Left renal pelvis (tissue), 4 donors: Measurements from ENCODE around the gene PXDN. TPM values are rescaled to one million over a fixed set of nuclear protein-coding genes. Genes with fewer than 3 reads are reported as not detected.
"Not testable (repeated sequence)": the region's sequence is repeated elsewhere in the genome, so short reads cannot be mapped to it uniquely, and the experiment has no call there.

Source experiments
- DNase-seq, 4 donors: peaks; one replicate each; pipeline ENCODE4 v3.0.0-alpha.2; 2013; ENCODE audit warnings: low read depth in 4 of 4, low spot score in 3 of 4
- polyA plus RNA-seq, 4 donors: library from polyadenylated mRNA; unstranded; fragments of 120-200 nt; gene quantifications; one replicate each; pipeline ENCODE4 v1.2.1, GENCODE V29; 2013; ENCODE audit not compliant: insufficient read length in 4 of 4

The PXDN gene
- polyA plus RNA-seq, 4 donors: 154 to 245 (median 177) TPM

DNA sequence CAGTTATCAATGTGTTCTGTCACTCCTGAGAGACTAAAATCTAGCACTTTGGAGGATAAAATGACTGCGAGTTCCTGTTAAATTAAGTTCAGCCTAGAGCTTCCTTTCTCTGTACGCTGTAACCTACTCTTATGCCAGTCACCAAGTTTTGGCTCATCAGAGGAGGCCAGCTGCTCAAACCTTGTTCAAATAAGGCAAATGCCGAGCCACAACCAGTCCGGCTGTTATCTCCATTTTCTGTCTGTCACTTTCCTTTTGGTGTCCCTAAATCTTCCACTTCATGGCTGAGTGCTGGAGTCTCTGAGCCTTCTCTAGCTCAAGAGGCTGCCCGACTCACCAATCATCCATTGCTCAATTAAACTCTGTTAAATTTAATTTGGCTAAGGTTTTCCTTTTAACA is 33.5 kb upstream of the PXDN start:
- DNase-seq: no peak

DNA sequence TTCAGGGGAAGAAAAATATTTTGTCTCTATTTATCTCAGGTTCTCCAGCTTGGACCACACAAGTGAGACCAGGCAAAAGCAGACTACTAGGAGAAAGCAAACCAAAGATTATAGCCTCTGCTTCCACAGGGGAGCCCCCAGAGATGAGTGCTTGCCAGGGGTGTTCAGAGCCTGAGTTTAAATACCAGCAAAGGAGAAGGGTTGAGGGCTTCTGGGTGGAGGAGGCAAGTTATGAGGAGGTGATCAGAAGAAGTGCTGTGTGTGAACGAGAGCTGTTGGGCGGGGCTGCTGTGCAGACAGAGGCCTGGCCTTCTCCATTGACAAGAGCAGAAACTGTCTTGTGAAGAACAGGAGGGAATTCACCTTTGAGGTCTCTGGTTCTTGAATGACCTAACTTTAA is 32.8 kb upstream of the PXDN start:
- no peak for DNase-seq

DNA sequence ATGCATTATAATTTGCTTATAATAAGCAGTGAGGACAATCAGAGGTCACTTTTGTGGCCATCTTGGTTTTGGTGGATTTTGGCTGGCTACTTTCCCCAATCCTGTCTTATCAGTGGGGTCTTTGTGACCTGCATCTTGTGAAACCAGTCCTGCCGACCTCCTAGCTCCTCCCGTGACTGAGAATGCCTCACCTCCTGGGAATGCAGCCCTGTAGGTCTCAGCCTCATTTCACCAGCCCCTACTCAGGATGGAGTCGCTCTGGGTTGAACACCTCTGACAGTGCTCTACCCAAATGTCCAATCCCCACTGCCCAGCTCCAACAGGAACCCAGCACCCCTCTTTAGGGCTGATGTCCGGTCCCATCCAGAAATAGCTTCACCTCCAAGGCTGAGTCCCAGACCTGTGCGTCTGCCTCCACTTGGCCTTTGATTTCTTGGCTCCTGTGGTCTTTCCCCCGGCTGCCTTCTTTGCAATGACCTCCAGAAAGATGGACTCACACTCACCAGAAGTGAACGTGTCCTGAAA is 31.3 kb upstream of the PXDN start:
- DNase-seq: no peak

DNA sequence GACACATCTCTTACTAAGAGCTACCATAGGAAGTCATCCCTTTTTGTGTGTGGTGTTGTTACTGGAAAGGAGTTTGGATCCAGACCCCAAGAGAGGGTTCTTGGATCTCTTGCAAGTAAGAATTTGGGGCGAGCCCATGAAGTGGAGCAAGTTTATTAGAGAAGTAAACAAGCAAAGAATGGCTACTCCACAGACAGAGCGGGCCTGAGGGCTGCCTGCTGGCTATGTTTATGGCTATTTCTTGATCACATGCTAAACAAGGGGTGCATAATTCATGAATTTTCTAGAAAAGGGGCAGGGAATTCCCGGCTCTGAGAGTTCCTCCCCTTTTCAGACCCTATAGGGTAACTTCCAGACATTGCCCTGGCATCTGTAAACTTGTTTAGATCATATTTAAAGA is 30.6 kb upstream of the PXDN start:
- no peak for DNase-seq

DNA sequence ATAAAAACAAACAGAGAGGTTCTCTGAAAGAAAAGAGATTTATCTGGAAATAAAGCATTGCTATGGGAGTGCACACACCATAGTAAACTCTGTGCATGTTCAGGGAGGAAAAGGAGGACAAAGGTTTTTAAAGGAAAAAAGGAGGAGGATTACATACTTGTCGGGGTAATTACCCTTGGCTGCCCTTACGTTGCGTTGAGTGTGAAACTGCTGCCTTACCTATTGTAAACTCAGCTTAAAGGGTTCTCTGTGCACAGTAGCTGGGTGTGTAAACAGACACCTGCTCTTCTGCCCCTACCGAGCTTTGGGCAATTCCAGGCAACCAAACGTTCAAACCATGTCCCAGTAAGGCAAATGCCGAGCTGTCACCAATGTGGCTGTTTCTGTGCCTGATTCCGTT is 29.6 kb upstream of the PXDN start:
- no peak for DNase-seq

DNA sequence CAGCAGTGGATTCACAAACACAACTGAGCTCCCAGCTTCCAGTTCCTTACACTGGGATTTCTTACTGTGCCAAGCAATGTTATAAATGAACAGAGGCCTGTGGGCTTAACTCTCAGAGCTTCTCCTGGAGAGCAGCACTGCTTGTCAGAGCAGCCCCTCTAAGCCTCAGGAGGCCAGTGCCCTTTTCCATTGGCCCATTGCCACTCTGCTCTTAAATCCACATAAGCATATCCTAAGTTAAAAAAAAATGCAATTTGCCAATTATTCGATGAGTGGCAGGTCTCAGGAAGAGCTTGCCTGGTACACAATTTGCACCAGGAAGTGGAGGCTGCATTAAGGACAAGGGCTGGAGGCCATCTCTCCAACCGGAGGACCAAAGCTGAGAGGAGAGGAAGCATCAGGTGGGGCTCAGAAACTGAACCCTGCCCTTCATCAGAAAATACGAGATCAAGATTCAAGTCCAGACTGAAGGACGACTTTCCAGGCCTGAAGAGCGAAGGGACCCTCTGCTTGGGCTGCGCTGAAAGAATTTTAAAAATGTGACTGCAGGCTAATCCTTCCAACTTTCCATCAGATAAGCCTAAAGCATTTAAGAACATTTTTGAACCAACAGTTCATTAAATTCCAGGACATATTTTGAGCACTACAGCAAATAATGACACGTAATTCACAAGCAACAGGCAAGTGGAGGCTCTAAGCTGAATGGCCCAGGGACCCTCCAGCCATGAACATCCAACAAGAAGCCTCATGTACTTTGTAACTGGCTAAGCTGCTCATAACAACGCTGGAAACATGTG is 28.4 kb upstream of the PXDN start:
- DNase-seq: no peak

DNA sequence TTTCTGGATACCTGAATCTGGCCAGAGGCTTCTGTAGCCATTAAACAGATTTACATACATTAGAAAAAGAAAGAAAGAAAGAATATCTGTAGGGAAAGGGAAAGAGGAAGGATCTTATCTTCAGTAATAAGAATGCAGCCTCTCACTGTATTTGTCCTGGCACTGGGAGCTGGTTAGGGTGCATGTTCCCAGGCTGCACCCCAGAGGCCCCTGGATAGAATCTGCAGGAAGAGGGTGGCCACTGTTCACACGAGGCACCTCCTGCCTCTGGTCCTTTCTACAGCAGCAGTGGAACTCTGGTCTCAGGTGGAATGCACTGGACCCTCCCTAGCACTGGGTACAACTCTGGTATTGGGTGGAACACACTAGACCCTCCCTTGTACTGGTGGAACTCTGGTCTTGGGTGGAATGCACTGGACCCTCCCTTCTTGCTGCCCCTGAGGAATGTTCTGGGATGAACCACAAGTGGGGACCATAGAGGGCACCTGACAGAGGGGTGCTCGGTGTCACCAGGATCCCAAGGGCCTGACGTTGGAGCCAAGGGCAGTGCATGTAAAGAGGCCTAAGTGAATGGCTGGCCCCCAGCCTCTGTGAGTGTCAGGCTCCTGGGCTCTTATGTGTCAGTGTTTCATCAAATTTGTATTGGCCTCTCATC is 27.4 kb upstream of the PXDN start:
- no peak for DNase-seq

DNA sequence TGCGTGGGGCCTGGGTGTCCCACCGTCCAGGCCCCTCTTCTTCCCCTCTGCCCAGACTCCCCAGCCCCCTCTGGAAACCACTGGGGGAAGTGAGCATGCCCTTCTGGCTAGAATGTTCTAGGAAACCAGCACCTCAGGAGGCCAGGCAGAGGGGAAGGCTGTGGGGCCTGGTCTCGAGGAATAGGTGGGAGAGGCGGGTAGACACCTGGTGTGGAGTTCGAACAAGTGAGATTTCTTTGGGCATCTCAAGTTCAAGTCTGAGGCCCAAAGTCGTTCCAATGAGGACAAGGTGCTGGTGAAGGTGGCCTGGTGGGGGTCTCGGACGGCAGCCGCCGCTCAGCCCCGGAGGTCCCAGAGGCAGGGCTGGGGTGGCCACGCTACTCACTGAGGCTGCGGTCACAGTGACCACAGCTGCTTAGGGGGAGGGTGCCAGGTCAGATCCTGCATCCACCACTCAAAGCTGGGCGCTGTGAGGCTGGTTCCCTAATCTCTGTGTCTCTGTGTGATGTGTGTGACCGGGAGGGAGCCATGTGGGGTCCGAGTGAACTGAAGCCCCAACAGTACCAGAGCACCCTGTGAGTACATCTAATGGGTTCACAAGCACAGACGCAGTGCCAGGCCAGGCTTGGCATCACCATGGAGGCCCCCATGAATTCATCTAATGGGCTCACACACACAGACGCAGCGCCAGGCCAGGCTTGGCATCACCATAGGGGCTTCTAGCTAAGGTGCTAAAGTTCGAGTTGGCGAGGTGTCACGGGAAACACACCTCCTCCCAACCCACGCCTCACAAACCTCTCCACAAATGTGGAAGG is 26.5 kb upstream of the PXDN start:
- DNase-seq: no peak

DNA sequence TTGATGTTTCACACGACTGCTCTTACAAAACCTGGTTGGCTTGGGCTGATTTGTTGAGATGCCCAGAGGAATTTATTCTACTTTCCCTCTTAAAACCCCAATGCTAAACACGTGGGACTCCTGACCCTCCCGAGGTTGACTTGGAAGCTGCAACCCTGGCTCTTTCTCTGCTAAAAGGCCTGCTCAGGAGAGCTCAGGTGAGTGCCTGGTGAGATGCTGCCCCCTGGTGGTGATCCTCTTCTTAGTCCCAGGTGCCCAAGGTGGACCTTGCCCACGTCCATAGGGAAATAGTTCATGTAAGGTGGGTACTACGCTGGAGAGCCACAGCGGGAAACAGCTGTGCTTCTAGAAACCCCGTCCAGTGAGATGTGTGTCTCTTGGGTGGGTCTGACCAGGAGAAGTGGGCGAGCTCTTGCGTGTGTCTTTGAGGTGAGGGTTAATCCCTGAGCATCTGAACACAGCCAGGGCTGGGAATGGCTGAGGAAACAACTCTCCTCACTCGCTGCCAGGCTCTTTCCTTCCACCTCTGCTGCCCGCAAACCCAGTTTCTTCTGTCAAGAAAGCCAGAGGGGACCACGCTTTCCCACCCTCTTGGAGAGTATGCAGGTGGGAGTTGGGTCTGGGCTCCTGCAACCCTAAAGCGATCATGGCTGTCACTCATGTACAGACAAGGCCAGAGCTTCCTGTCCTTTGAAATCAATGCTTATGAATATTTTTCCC is 25.5 kb upstream of the PXDN start:
- DNase-seq: no peak

DNA sequence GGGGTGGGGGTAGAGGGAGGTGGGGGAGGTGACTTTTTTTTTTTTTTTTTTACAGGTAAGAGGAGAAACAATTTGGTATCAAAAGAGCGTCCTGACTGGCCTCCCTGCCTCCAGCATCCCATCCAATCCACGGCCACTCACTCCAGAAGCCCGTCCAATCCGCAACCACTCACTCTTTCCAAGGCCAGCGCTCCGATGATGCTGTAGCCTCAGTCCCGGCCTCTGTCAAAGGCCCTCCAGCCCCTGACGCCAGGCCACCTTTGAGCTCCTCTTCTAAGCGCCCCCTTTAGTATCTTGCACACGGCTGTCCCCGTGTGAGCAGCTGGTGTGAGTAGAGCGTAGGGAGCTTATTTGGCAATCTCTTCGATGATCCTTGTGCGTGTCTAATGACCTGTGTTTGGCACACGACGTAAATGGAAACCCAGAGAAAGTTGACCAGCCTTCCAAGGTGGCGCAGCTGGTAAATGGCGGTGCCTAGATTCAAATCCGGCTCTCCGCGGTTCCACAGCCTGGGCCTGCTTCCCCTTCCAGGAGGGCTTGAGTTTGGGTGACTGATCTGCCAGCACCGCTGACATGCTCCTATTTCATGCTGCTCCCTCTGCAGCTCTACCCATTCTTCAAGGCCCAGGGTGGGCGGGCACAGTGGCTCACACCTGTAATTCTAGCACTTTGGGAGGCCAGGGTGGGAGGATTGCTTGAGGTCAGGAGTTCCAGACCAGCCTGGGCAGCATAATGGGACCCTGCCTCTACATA is 23.8 kb upstream of the PXDN start:
- DNase-seq: no peak

DNA sequence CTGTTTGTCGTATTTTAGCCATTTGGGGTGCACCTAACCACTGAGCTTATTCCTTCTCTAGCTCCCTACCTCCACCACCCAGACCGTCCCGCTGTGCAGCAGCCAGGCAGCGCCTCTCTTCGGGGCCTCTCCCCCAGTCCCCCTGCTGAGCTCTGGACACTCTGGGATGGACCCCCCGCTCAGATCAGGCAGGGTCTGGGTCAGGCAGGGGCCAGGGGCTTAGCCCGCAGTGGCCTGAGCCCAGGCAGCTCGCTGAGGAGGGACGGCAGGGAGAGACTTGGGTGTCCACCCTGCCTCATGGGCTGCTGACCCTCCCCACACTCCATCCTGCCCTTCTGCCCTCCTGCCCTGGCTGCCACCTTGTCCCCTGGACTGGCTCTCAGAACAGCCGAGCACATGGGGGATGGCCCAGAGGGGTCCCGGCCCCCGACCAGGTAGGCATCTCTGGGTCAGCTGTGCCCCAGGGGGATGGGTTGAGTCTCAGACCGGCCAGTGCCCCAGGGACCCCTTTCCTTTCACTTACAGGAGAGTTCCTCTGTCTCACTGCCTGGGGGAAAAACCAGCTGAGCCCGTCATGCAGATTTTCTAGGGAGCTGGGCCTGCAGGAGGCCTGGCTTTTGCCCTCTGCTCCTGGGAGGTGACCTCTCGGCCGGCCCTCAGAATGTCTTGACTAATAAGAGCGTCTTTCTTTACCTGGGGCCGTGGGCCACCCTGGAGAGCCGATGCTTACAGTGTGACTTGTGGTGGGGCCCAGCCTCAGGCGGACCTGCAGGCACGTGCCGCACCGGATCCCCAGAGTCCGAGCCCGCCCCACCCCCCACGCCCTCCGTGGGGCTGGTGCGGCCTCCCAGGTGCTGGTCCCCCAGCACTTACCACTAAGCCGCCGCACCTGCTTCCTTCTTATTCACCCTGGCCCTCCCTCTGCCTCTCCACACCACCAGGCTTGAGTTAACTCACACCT is 22.8 kb upstream of the PXDN start:
- DNase-seq: no peak

DNA sequence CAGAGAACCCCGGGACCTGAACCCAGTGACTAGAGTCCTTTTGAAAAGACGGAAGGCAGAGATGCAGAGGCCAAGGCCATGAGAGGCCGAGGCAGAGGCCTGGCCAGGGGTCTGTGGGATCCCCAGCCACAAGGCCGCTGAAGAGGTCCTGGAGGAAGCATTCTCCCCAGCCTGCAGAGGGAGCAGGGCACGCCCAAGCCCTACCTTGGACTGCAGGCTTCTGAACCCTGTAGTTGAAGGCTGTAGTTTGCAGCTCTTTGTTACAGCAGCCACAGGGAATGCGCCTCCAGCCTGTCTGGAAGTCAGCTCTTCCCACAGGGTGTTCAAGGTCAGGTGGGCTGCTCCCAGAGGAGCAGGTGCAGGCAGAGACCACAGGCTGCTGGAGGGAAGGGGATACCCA is 22.1 kb upstream of the PXDN start:
- no peak for DNase-seq

DNA sequence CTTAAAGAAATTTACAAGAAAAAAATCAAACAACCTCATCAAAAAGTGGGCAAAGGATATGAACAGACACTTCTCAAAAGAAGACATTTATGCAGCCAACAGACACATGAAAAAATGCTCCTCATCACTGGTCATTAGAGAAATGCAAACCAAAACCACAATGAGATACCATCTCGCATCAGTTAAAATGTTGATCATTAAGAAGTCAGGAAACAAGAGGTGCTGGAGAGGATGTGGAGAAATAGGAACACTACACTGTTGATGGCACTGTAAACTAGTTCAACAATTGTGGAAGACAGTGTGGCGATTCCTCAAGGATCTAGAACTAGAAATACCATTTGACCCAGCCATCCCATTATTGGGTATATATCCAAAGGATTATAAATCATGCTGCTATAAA is 20.9 kb upstream of the PXDN start:
- DNase-seq: not testable (repeated sequence)

DNA sequence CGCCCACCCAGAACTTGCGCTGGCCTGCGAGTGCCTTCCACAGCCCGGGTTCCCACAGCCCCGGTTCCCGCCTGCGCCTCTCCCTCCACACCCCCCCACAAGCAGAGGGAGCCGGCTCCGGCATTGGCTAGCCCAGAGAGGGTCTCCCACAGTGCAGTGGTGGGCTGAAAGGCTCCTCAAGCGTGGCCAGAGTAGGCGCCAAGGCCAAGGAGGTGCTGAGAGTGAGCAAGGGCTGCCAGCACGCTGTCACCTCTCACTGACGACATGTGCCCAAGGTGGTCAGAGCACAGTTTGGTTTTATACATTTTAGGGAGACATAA is 15.3 kb upstream of the PXDN start:
- DNase-seq: no peak

DNA sequence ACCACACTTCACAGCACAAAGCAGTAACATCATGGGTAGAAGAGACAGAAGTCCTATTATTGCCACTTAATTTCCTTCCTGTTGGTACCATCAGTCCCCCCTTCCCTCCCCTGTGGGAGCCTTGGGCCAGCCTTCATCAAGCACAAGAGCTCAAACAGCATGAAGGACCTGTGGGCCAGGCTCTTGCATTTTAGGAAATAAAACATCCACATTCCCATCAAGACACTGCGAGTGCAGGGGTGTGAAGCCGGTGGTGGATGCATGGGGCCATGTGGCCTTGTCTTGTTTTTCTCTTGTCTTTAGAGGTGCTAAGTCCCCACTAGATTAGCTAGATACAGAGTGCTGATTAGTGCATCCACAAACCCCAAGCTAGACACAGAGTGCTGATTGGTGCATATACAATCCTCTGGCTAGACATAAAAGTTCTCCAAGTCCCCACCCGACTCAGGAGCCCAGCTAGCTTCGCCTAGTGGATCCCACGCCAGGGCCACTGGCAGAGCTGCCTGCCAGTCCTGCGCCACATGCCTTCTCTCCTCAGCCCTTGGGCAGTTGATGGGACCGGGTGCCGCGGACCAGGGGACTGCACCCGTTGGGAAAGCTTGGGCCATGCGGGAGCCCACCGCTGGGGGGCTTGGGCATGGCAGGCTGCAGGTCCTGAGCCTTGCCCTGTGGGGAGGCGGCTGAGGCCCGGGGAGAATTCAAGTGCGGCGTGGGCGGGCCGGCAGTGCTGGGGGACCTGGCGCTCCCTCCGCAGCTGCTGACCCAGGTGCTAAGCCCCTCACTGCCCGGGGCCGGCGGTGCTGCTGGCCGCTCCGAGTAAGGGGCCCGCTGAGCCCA is 14.7 kb upstream of the PXDN start:
- no peak for DNase-seq

DNA sequence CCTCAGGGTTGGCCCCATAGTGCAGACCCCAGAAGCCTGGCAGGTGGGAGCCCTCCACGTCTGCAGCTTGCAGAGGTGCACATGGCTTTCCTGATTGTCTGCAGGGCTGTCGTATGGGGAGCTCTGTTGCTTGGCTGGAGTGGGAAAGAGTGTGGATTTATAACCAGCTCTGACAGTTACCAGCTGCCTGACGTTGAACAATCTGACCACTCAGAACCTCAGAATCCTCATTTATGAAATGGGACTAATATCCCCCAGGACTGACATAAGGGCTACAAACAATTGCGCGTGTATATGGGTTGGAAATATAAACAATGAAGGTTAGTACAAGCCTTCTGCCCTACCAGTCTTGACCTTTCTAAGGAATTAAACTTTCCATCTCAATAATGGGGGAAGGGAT is 13.9 kb upstream of the PXDN start:
- no peak for DNase-seq

DNA sequence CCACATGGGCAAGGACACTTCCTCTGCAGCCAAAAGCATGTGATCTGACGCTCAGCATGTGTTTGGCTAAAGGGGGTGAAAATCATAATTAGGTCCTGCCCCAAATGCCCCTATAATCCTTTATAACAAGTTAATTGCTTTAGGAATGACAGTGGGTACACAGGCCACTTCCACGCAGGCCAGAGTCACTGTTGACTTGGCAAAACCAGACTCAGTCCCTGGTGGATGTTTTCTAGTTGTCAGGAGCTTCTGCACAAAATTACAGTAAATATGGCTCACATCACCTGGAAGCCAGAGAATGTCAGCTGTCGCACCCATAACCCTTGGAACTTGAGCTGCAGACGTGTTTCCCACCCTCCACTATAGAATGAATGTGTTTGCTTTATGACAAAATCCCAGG is 13.3 kb upstream of the PXDN start:
- DNase-seq: no peak

DNA sequence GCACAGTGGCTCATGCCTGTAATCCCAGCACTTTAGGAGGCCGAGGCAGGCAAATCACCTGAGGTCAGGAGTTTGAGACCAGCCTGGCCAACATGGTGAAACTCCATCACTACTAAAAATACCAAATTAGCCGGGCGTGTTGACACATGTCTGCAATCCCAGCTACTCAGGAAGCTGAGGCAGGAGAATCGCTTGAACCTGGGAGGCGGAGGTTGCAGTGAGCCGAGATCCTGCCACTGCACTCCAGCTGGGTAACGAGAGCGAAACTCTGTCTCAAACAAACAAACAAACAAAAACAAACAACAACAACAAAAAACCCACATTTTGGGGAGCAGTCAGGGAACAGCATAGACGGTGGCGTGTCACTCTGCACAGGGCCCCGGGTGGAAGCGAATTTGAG is 12.8 kb upstream of the PXDN start:
- DNase-seq: not testable (repeated sequence)
